Endodermal cell (in vitro differentiated cells): ENCODE data around the gene UNK. TPM values are rescaled to one million over a fixed set of nuclear protein-coding genes. Genes with fewer than 3 reads are reported as not detected.

ENCODE experiments used
- DNase-seq: peaks from one replicate; pipeline ENCODE4 v3.0.0-alpha.2; 2017
- H3K27ac ChIP-seq: 2 replicates; pipeline ENCODE4 v1.5.1; 2013; ENCODE audit warnings: mild to moderate bottlenecking, low read depth, low read length, moderate library complexity
- H3K27me3 ChIP-seq: 2 replicates; pipeline ENCODE4 v1.6.1; 2013; ENCODE audit warnings: mild to moderate bottlenecking, low read length, moderate library complexity; ENCODE audit not compliant: insufficient read depth, control insufficient read depth, poor library complexity, severe bottlenecking
- H3K36me3 ChIP-seq: 2 replicates; pipeline ENCODE4 v1.7.0; 2013; ENCODE audit warnings: mild to moderate bottlenecking, low read length, moderate library complexity; ENCODE audit not compliant: control insufficient read depth, insufficient read depth
- H3K4me1 ChIP-seq: one replicate; pipeline ENCODE4 v1.7.0; 2013; ENCODE audit warnings: low read length; ENCODE audit not compliant: control insufficient read depth, insufficient read depth
- H3K4me3 ChIP-seq: 2 replicates; pipeline ENCODE4 v1.5.1; 2013; ENCODE audit warnings: mild to moderate bottlenecking, low read length, moderate library complexity
- H3K9ac ChIP-seq: 2 replicates; pipeline ENCODE4 v1.6.1; 2013; ENCODE audit warnings: mild to moderate bottlenecking, low read length, moderate library complexity; ENCODE audit not compliant: poor library complexity, severe bottlenecking; ENCODE audit errors: extremely low read depth
- H3K9me3 ChIP-seq: 2 replicates; pipeline ENCODE4 v1.6.1; 2013; ENCODE audit warnings: mild to moderate bottlenecking, low read length, moderate library complexity; ENCODE audit not compliant: control insufficient read depth
- H3K27ac Mint-ChIP-seq: 2 replicates; pipeline ENCODE4 v1.8.0; 2020; ENCODE audit warnings: mixed read lengths
- H3K27me3 Mint-ChIP-seq: 2 replicates; pipeline ENCODE4 v1.8.0; 2021; ENCODE audit warnings: mild to moderate bottlenecking, mixed read lengths; ENCODE audit not compliant: insufficient read depth
- H3K36me3 Mint-ChIP-seq: 2 replicates; pipeline ENCODE4 v1.8.0; 2020; ENCODE audit warnings: low read depth, mixed read lengths
- H3K4me1 Mint-ChIP-seq: 2 replicates; pipeline ENCODE4 v1.8.0; 2020; ENCODE audit warnings: mixed read lengths
- H3K4me3 Mint-ChIP-seq: 2 replicates; pipeline ENCODE4 v1.8.0; 2020; ENCODE audit warnings: mild to moderate bottlenecking, moderate library complexity, mixed read lengths
- H3K9me3 Mint-ChIP-seq: 2 replicates; pipeline ENCODE4 v1.8.0; 2020; ENCODE audit warnings: mild to moderate bottlenecking, mixed read lengths
- CTCF ChIP-seq: fragments of 200-600 bp; sonication (generic); conservative IDR thresholded peaks from 2 replicates; pipeline ENCODE4 v1.5.0; 2021; ENCODE audit warnings: antibody characterized with exemption, mild to moderate bottlenecking
- WGBS, 2 experiments: methylation state at CpG; one replicate each; pipeline versions ENCODE4 v1.1.5 to v1.1.7; 2013; ENCODE audit warnings: missing lambda C conversion rate in 2 of 2, mixed read lengths in 1 of 2; ENCODE audit not compliant: insufficient coverage in 1 of 2, insufficient read length in 1 of 2; 5-methylcytosine and 5-hydroxymethylcytosine counted together
- total RNA-seq, 2 donors: library from RNA; stranded (reverse); fragmentation: NEBNext Ultra II Directional in 1 of 2; extraction: Animal tissue kit (Norgen Biotek cat#: 25700) in 1 of 2; gene quantifications; 2 replicates in 1 of 2; 3 replicates in 1 of 2; pipeline ENCODE4 v1.2.1, GENCODE V29; 2021

UNK gene
- total RNA-seq, 2 donors from 2014 or later: 38.0 to 39.0 TPM

GRCh38 chr17:75799402-75799801 is 14.8 kb downstream of the UNK start:
- Histone ChIP-seq H3K4me3 (no peak overlapping the region), H3K9ac (no peak overlapping the region), H3K27ac (no peak overlapping the region), H3K36me3 (peaks cover 56% of the 10 kb centered on the region), H3K4me1 (no peaks in the 10 kb centered on the region), H3K9me3 (no peaks in the 10 kb centered on the region), H3K27me3 (no peaks in the 10 kb centered on the region)
- Mint-ChIP-seq H3K4me3 (no peak overlapping the region), H3K9me3 (no peaks in the 10 kb centered on the region), H3K4me1 (no peaks in the 10 kb centered on the region), H3K36me3 (peaks cover 48% of the 10 kb centered on the region), H3K27ac (no peak overlapping the region), H3K27me3 (no peaks in the 10 kb centered on the region)
- no peak for TF ChIP-seq CTCF
- DNase-seq: no peak
- 97 to 98% methylated on average over 4 of the region's 4 CpGs for WGBS, 2 experiments

GRCh38 chr17:75803883-75804282 is 19.3 kb downstream of the UNK start:
- Histone ChIP-seq H3K36me3 (peaks cover 28% of the 10 kb centered on the region), H3K9me3 (no peaks in the 10 kb centered on the region), H3K9ac (no peak overlapping the region), H3K27ac (no peak overlapping the region), H3K4me1 (no peaks in the 10 kb centered on the region), H3K27me3 (no peaks in the 10 kb centered on the region), H3K4me3 (no peak overlapping the region)
- Mint-ChIP-seq H3K4me3 (no peak overlapping the region), H3K36me3 (peaks cover 24% of the 10 kb centered on the region), H3K27me3 (no peaks in the 10 kb centered on the region), H3K27ac (no peak overlapping the region), H3K4me1 (no peaks in the 10 kb centered on the region), H3K9me3 (no peaks in the 10 kb centered on the region)
- TF ChIP-seq CTCF: no peak
- DNase-seq: no peak
- WGBS, 2 experiments: 80 to 94% methylated on average over 1 of the region's 1 CpG

- H3K27ac Mint-ChIP-seq: peak overlapping the region; percentile 68
- H3K4me3 Mint-ChIP-seq: no peak overlapping the region
- Histone ChIP-seq H3K36me3 (peaks cover 32% of the 10 kb centered on the region), H3K27me3 (no peaks in the 10 kb centered on the region), H3K27ac (no peak overlapping the region), H3K9ac (no peak overlapping the region), H3K9me3 (no peaks in the 10 kb centered on the region), H3K4me3 (no peak overlapping the region), H3K4me1 (no peaks in the 10 kb centered on the region)
- no peaks in the 10 kb centered on the region for H3K9me3 Mint-ChIP-seq
- no peaks in the 10 kb centered on the region for H3K4me1 Mint-ChIP-seq
- 96% methylated on average over 4 of the region's 4 CpGs for WGBS, 2 experiments
- TF ChIP-seq CTCF: no peak
- H3K36me3 Mint-ChIP-seq: peaks cover 14% of the 10 kb centered on the region
- H3K27me3 Mint-ChIP-seq: no peaks in the 10 kb centered on the region
- DNase-seq: peak; percentile 46
These were observed 22.4 kb downstream of the UNK start for GRCh38 chr17:75806822-75807500.
